ENCODE measurements around the gene SEC23IP.

GRCh38 chr10:119942973-119943372, 50.4 kb downstream of the SEC23IP start:
- TF ChIP-seq CTCF (IDR thresholded peaks at IDR 0.05) (no peak), EZH2 (IDR thresholded peaks at IDR 0.05; ENCODE audit: borderline replicate concordance, insufficient read depth, low read depth, low read length, poor library complexity, severe bottlenecking) (no peak)

All from B cell (primary cell).